HG03196 (cell line): ENCODE measurements around the gene SMIM24.
A peak's percentile ranks its signal among the peaks of the same experiment; 100 is the strongest.

ENCODE experiments used
- ATAC-seq: cut with Tn5 transposase; IDR thresholded peaks from one replicate; pipeline ENCODE4 v1.9.1; 2021; ENCODE audit not compliant: unreplicated experiment

Gene SMIM24

GRCh38 chr19:3499738-3500428, 19.6 kb upstream of the SMIM24 start:
- peak; percentile 6 for ATAC-seq

GRCh38 chr19:3497757-3498520, 17.6 kb upstream of the SMIM24 start:
- no peak for ATAC-seq

- no peak for ATAC-seq
Observed at GRCh38 chr19:3496392-3497273, 16.3 kb upstream of the SMIM24 start.

GRCh38 chr19:3494559-3494958, 14.2 kb upstream of the SMIM24 start:
- no peak for ATAC-seq

- no peak for ATAC-seq
Observed at GRCh38 chr19:3494051-3494450, 13.7 kb upstream of the SMIM24 start.

GRCh38 chr19:3493651-3494050, 13.3 kb upstream of the SMIM24 start:
- no peak for ATAC-seq

- no peak for ATAC-seq
Observed at GRCh38 chr19:3492919-3493318, 12.6 kb upstream of the SMIM24 start.

GRCh38 chr19:3492131-3492839, 12.0 kb upstream of the SMIM24 start:
- ATAC-seq = no peak

GRCh38 chr19:3491396-3492119, 11.2 kb upstream of the SMIM24 start:
- ATAC-seq = no peak

- ATAC-seq = no peak
Observed at GRCh38 chr19:3483226-3483628, 2.9 kb upstream of the SMIM24 start, which contains the start of gene SMIM44. Gene SMIM44 (minus strand): TSS chr19:3483441. CDS start chr19:3483403, 38 bp downstream.

GRCh38 chr19:3482507-3483225, 2.3 kb upstream of the SMIM24 start:
- ATAC-seq = no peak

- no peak for ATAC-seq
Observed at GRCh38 chr19:3481241-3482090, 1.1 kb upstream of the SMIM24 start.

GRCh38 chr19:3479834-3480215, 500 bp downstream of the SMIM24 start:
- ATAC-seq = no peak

GRCh38 chr19:3479177-3479833, 1.0 kb downstream of the SMIM24 start:
- ATAC-seq = no peak

GRCh38 chr19:3478409-3479176, 1.7 kb downstream of the SMIM24 start:
- no peak for ATAC-seq

GRCh38 chr19:3477951-3478350, 2.4 kb downstream of the SMIM24 start:
- no peak for ATAC-seq

GRCh38 chr19:3477506-3477905, 2.8 kb downstream of the SMIM24 start:
- no peak for ATAC-seq
